ENCODE results near the gene AGBL4.
A peak's percentile ranks its signal among the peaks of the same experiment; 100 is the strongest.

Gene AGBL4

DNA sequence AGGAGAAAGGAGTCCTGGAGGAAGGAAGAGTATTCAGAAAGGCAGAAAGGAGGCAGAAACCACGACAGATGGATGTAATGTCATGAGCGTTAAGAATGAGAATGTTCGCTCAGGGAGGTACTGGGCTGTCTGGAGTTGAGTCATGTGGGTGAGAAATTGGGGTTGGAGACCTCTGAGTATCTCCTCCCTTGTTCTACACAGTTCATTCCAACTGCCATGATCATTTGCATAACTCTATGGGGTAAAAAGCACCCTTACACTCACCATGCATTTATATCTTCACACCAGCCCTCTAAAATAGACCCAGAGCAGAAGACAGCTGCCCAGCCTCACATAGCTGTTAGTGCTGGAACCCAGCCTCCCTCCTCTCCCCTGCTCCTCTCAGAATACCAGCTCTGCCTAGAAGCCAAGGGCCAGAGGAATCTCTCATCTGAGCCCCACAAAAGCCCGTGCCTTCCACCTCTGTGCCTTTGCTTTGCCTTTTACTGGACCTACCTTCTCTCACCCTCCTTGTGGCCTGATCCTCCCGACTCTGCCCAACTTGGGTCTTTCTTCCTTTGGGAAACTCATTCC lies 1332.2 kb downstream of the AGBL4 start:
- no peak overlapping the region for H3K27ac ChIP-seq (ENCODE audit: low read depth, low read length, poor library complexity, severe bottlenecking)
- H3K36me3 ChIP-seq (ENCODE audit: insufficient read depth, low read length) = no peaks in the 10 kb centered on the region
- no peak overlapping the region for H2AFZ ChIP-seq (ENCODE audit: low read length)
- H3K4me3 ChIP-seq (ENCODE audit: low read depth, low read length, poor library complexity, severe bottlenecking) = no peak overlapping the region
- no peaks in the 10 kb centered on the region for H3K27me3 ChIP-seq (ENCODE audit: insufficient read depth, low read length)
- TF ChIP-seq EZH2 (IDR thresholded peaks at IDR 0.05; ENCODE audit: borderline replicate concordance, low read length) = no peak
- TF ChIP-seq, protein P1, sequence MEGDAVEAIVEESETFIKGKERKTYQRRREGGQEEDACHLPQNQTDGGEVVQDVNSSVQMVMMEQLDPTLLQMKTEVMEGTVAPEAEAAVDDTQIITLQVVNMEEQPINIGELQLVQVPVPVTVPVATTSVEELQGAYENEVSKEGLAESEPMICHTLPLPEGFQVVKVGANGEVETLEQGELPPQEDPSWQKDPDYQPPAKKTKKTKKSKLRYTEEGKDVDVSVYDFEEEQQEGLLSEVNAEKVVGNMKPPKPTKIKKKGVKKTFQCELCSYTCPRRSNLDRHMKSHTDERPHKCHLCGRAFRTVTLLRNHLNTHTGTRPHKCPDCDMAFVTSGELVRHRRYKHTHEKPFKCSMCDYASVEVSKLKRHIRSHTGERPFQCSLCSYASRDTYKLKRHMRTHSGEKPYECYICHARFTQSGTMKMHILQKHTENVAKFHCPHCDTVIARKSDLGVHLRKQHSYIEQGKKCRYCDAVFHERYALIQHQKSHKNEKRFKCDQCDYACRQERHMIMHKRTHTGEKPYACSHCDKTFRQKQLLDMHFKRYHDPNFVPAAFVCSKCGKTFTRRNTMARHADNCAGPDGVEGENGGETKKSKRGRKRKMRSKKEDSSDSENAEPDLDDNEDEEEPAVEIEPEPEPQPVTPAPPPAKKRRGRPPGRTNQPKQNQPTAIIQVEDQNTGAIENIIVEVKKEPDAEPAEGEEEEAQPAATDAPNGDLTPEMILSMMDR (IDR thresholded peaks at IDR 0.05; ENCODE audit: low read length) = no peak
- H3F3A ChIP-seq (ENCODE audit: insufficient read depth, low read length) = no peaks in the 10 kb centered on the region
- no peaks in the 10 kb centered on the region for H3K9me2 ChIP-seq (ENCODE audit: low read depth, low read length)
- H3K9ac ChIP-seq (ENCODE audit: low read length) = no peak overlapping the region
- H3K4me2 ChIP-seq (ENCODE audit: low read length) = no peak overlapping the region
- H3K4me1 ChIP-seq (ENCODE audit: insufficient read depth, low read length, severe bottlenecking) = no peaks in the 10 kb centered on the region
- H3K79me2 ChIP-seq (ENCODE audit: insufficient read depth, low read length) = no peaks in the 10 kb centered on the region
- H4K20me1 ChIP-seq (ENCODE audit: insufficient read depth, low read length) = no peaks in the 10 kb centered on the region
- H3K9me3 ChIP-seq (ENCODE audit: low read length) = no peaks in the 10 kb centered on the region

GRCh38 chr1:48688102-48688760 lies 1335.5 kb downstream of the AGBL4 start:
- Histone ChIP-seq H3K4me3 (ENCODE audit: low read depth, low read length, poor library complexity, severe bottlenecking) (no peak overlapping the region), H3K79me2 (ENCODE audit: insufficient read depth, low read length) (no peaks in the 10 kb centered on the region), H3K4me1 (ENCODE audit: insufficient read depth, low read length, severe bottlenecking) (no peaks in the 10 kb centered on the region), H2AFZ (ENCODE audit: low read length) (no peak overlapping the region), H3K9me2 (ENCODE audit: low read depth, low read length) (no peaks in the 10 kb centered on the region), H3K4me2 (ENCODE audit: low read length) (no peak overlapping the region), H3K36me3 (ENCODE audit: insufficient read depth, low read length) (no peaks in the 10 kb centered on the region), H3K9ac (ENCODE audit: low read length) (no peak overlapping the region), H3K27me3 (ENCODE audit: insufficient read depth, low read length) (no peaks in the 10 kb centered on the region), H4K20me1 (ENCODE audit: insufficient read depth, low read length) (no peaks in the 10 kb centered on the region), H3F3A (ENCODE audit: insufficient read depth, low read length) (no peaks in the 10 kb centered on the region), H3K27ac (ENCODE audit: low read depth, low read length, poor library complexity, severe bottlenecking) (no peak overlapping the region), H3K9me3 (ENCODE audit: low read length) (no peaks in the 10 kb centered on the region)
- TF ChIP-seq EZH2 (IDR thresholded peaks at IDR 0.05; ENCODE audit: borderline replicate concordance, low read length) = no peak
- TF ChIP-seq, protein P1 (IDR thresholded peaks at IDR 0.05; ENCODE audit: low read length) = peak; percentile 31

DNA sequence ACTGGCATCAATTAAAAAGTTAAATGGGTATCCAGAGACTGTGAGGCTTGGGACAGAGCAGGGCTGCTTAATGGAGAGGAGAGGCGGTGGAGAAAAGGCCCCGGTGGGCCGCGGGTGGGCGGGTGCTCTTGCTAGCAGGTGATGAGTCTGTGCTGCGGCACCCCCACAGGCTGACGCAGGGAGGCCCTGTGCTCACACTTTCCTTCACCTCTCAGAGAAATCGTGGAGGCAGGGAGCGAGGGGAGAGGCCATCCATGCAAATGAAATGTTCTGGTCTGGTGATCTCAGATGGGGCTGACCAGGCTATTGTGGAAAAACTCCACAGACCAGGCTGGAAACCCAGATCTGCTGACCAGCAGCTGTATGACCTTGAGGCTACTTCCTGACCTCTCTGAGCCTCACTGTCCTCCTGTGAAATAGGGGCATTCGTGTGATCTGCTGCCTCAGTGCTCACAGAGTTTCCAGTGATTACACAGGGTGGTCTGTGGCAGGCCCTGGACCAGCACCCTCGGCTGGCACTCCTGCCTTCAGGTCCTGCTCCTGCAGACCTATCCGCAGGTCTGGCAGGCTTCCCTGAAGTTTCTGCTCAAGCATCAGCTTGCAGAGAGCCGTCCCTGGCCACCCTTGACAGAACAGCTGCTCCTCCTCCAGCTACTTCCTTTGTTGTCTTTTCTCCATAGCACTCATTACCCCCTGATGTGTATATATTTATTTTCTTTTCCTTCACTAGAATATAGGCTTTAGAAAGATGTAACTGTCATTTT lies 1336.3 kb downstream of the AGBL4 start:
- H3K9ac ChIP-seq (ENCODE audit: low read length) = no peak overlapping the region
- H3K79me2 ChIP-seq (ENCODE audit: insufficient read depth, low read length) = no peaks in the 10 kb centered on the region
- no peak overlapping the region for H3K4me3 ChIP-seq (ENCODE audit: low read depth, low read length, poor library complexity, severe bottlenecking)
- H3F3A ChIP-seq (ENCODE audit: insufficient read depth, low read length) = no peaks in the 10 kb centered on the region
- no peak overlapping the region for H3K27ac ChIP-seq (ENCODE audit: low read depth, low read length, poor library complexity, severe bottlenecking)
- H4K20me1 ChIP-seq (ENCODE audit: insufficient read depth, low read length) = no peaks in the 10 kb centered on the region
- no peaks in the 10 kb centered on the region for H3K36me3 ChIP-seq (ENCODE audit: insufficient read depth, low read length)
- H3K4me1 ChIP-seq (ENCODE audit: insufficient read depth, low read length, severe bottlenecking) = no peaks in the 10 kb centered on the region
- H3K9me3 ChIP-seq (ENCODE audit: low read length) = no peaks in the 10 kb centered on the region
- TF ChIP-seq EZH2 (IDR thresholded peaks at IDR 0.05; ENCODE audit: borderline replicate concordance, low read length) = no peak
- TF ChIP-seq, protein P1 (IDR thresholded peaks at IDR 0.05; ENCODE audit: low read length) = no peak
- no peaks in the 10 kb centered on the region for H3K27me3 ChIP-seq (ENCODE audit: insufficient read depth, low read length)
- no peak overlapping the region for H3K4me2 ChIP-seq (ENCODE audit: low read length)
- no peak overlapping the region for H2AFZ ChIP-seq (ENCODE audit: low read length)
- H3K9me2 ChIP-seq (ENCODE audit: low read depth, low read length) = no peaks in the 10 kb centered on the region

Data from OCI-LY1 (cell line).